NB4 (cell line): ENCODE measurements around the gene STK24.

Experiments
- DNase-seq: peaks from one replicate; pipeline ENCODE4 v3.0.0; 2010; ENCODE audit warnings: low read depth
- H3K4me3 ChIP-seq: one replicate; pipeline ENCODE4 v1.5.1; 2011; ENCODE audit warnings: mild to moderate bottlenecking, low read depth, low read length, moderate library complexity
- CTCF ChIP-seq: IDR thresholded peaks from one replicate; pipeline ENCODE4 v1.5.1; 2012; ENCODE audit warnings: low read depth, low read length
- MAX ChIP-seq: IDR thresholded peaks from 2 replicates; pipeline ENCODE4 v1.6.1; 2011; ENCODE audit warnings: low read depth, low read length
- MYC ChIP-seq: IDR thresholded peaks from 2 replicates; pipeline ENCODE4 v1.6.1; 2011; ENCODE audit warnings: low read depth, low read length
- POLR2A ChIP-seq: IDR thresholded peaks from 2 replicates; pipeline ENCODE4 v1.6.1; 2011; ENCODE audit warnings: mild to moderate bottlenecking; ENCODE audit not compliant: insufficient read length; ENCODE audit errors: extremely low read depth

STK24 gene

DNA sequence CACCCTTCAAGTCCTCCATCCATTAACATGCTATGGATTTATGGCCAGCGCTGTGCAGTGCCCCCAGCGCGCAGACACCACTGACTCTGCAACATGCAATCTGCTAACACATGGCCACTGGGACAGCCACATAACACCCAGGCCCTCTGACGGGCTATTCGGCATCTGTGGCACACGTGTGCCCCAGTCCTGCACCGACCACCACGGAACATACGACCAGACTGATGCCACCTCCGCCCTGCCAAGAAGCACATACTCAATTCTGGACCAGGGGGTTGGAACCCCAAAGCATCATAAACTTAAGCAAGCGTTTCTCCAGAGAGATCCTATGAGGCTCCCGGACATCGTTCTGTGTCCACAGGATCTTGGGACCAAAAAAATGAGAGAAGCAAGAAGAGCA lies 9.8 kb downstream of the STK24 start:
- DNase-seq = no peak
- no peak for TF ChIP-seq MYC
- no peak for TF ChIP-seq POLR2A
- TF ChIP-seq MAX = no peak
- no peak for TF ChIP-seq CTCF
- H3K4me3 ChIP-seq = no peak overlapping the region

GRCh38 chr13:98565726-98566565 lies 11.0 kb downstream of the STK24 start:
- DNase-seq = no peak
- no peak overlapping the region for H3K4me3 ChIP-seq
- no peak for TF ChIP-seq MYC
- no peak for TF ChIP-seq CTCF
- no peak for TF ChIP-seq POLR2A
- TF ChIP-seq MAX = no peak

DNA sequence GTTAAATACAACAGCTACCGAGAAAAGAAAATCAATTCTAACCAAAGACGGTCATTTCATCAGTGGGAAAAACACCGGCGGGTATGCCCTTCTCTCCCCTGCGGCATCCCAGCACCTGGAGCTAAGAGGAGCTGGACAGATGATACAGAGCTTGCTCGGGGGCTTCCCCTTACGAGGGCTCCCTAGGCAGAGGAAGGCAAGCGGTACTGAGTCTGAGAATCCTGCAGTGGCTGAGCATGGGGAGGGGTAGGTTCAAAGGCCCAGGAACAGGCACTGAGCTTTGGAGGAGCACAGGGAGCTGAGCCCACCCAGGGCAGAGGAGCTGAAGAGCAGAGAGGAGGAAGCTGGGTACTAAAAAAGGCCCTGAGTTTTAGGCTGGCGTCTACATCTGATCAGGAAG lies 12.7 kb downstream of the STK24 start:
- H3K4me3 ChIP-seq = no peak overlapping the region
- DNase-seq = no peak
- no peak for TF ChIP-seq POLR2A
- TF ChIP-seq MYC = no peak
- TF ChIP-seq CTCF = no peak
- TF ChIP-seq MAX = no peak

- TF ChIP-seq MAX (no peak), POLR2A (no peak), CTCF (no peak), MYC (no peak)
- no peak overlapping the region for H3K4me3 ChIP-seq
- no peak for DNase-seq
Measured at GRCh38 chr13:98563071-98563470, 13.8 kb downstream of the STK24 start.

DNA sequence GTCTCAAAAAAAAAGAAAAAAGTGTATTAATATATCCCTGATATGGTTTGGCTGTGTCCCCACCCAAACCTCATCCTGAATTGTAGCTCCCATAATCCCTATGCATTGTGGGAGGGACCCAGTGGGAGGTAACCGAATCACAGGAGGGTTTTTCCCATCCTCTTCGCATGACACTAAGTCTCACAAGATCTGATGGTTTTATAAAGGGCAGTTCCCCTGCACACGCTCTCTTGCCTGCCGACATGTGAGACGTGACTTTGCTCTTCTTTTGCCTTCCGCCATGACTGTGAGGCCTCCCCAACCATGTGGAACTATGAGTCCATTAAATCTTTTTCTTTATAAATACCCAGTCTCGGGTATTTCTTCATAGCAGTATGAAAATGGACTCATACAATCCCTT lies 17.7 kb downstream of the STK24 start:
- no peak overlapping the region for H3K4me3 ChIP-seq
- DNase-seq = no peak
- TF ChIP-seq CTCF (no peak), MAX (no peak), POLR2A (no peak), MYC (no peak)
